Measurements from ENCODE around the gene TGIF1.

DNA sequence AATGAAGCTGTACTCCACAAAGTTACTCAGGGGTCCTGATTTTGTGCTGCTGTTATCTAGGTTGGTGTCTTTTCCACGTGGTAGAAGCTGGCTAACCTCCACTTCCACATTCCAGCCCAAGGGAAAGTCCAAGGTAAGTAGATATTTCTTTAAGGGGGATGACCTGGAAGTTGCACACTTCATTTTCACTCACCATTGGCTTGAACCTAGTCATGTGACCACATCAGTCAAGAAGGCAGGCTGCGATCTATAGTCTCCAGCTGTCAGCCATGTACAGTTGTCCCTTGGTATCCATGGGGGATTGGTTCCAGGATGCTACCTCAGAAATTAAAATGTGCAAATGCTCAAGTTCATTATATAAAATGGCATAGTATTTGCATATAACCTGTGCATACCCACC is 31.9 kb upstream of the TGIF1 start:
- TF ChIP-seq, protein P1, sequence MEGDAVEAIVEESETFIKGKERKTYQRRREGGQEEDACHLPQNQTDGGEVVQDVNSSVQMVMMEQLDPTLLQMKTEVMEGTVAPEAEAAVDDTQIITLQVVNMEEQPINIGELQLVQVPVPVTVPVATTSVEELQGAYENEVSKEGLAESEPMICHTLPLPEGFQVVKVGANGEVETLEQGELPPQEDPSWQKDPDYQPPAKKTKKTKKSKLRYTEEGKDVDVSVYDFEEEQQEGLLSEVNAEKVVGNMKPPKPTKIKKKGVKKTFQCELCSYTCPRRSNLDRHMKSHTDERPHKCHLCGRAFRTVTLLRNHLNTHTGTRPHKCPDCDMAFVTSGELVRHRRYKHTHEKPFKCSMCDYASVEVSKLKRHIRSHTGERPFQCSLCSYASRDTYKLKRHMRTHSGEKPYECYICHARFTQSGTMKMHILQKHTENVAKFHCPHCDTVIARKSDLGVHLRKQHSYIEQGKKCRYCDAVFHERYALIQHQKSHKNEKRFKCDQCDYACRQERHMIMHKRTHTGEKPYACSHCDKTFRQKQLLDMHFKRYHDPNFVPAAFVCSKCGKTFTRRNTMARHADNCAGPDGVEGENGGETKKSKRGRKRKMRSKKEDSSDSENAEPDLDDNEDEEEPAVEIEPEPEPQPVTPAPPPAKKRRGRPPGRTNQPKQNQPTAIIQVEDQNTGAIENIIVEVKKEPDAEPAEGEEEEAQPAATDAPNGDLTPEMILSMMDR (IDR thresholded peaks at IDR 0.05): no peak
- no peak for TF ChIP-seq POLR2A (IDR thresholded peaks at IDR 0.05)

Measured in lower leg skin (tissue), 3 donors.